Measurements from ENCODE around the gene ATF7IP2.
"Not testable (repeated sequence)": the region's sequence is repeated elsewhere in the genome, so short reads cannot be mapped to it uniquely, and the experiment has no call there.

The ATF7IP2 gene

DNA sequence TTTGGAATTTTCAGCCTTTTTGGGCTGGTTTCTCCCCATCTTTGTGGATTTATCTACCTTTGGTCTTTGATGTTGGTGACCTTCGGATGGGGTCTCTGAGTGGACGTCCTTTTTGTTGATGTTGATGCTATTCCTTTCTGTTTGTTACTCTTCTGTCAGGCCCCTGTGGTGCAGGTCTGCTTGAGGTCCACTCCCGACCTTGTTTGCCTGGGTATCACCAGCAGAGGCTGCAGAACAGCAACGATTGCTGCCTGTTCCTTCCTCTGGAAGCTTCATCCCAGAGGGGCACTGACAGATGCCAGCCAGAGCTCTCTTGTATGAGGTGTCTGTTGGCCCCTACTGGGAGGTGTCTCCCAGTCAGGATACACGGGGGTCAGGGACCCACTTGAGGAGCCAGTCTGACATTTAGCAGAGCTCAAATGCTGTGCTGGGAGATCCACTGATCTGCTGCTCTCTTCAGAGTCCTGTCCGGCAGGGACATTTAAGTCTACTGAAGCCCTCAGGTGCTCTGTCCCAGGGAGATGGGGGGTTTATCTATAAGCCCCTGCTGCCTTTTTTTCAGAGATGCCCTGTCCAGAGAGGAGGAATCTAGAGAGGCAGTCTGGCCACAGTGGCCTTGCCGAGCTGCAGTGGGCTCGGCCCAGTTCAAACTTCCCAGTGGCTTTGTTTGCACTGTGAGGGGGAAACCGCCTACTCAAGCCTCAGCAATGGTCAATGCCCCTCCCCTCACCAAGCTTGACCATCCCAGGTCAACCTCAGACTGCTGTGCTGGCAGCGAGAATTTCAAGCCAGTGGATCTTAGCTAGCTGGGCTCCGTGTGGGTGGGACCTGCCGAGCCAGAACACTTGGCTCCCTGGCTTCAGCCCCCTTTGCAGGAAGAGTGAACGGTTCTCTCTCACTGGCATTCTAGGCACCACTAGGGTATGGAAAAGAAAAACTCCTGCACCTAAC lies 66.6 kb downstream of the ATF7IP2 start:
- not testable (repeated sequence) for DNase-seq (ENCODE audit: low read depth)

GRCh38 chr16:10453159-10453510 lies 67.3 kb downstream of the ATF7IP2 start:
- no peak for DNase-seq (ENCODE audit: low read depth)

GRCh38 chr16:10465821-10466220 lies 80.0 kb downstream of the ATF7IP2 start:
- DNase-seq (ENCODE audit: low read depth) = peak; percentile 14

GRCh38 chr16:10466313-10466712 lies 80.5 kb downstream of the ATF7IP2 start:
- no peak for DNase-seq (ENCODE audit: low read depth)

- no peak for DNase-seq (ENCODE audit: low read depth)
Measured at GRCh38 chr16:10466861-10467260, 81.0 kb downstream of the ATF7IP2 start.

DNA sequence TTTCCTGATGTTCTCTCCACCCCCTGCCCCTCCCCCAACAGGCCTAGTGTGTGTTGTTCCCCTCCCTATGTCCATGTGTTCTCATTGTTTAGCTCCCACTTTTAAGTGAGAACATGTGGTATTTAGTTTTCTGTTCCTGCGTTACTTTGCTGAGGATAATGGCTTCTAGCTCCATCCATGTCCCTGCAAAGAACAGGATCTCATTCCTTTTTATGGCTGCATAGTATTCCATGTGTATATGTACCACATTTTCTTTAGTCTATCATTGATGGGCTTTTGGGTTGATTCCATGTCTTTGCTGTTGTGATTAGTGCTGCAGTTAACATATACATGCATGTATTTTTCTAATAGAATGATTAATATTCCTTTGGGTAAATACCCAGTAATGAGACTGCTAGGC lies 90.8 kb downstream of the ATF7IP2 start:
- not testable (repeated sequence) for DNase-seq (ENCODE audit: low read depth)

DNA sequence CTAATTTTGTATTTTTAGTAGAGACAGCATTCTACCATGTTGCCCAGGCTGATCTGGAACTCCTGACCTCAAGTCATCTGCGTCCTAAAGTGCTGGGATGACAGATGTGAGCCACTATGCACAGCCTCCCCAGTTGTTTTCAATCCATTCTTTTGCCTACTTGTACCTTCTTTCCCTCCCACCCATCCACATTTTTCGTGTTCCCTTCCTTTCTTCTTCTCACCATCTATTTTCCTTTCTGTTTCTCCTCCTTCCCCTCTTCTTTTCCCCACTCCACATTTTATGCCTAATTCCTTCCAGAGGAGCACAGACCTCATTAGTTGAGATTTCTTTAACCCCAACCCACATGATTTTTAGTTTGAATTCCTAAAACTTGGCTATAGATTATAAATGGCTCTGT lies 94.3 kb downstream of the ATF7IP2 start:
- DNase-seq (ENCODE audit: low read depth) = no peak

- no peak for DNase-seq (ENCODE audit: low read depth)
Measured at GRCh38 chr16:10485159-10485558, 99.3 kb downstream of the ATF7IP2 start.

DNA sequence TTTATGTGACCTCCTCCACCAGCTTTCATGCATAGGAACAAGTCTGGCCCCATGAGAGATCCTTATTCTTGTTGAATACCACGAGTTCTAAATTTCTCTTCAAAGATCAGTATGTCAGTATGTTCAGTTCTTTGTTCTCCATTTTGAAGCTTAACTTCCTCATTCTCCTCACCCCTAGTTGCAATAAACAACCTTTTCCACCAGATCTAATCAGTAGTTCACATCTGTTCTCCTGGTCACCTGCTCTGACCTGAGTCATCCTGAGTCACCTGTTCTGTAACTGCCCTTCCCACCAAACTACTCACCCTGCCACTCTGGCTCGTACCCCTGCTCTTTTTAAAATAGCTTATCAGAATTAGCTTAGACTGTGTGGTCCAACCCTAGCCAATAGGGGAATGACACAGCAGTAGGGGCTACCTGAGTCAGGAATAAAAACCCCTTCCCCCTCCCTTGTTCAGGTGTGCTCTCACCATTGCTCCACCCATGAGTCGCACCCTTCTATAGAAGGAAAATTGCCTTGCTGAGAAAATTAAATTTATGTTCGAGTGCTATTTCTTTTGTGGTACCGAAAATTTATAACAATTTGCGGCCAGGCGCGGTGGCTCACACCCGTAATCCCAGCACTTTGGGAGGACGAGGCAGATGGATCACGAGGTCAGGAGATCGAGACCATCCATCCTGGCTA lies 100.0 kb downstream of the ATF7IP2 start:
- no peak for DNase-seq (ENCODE audit: low read depth)

DNA sequence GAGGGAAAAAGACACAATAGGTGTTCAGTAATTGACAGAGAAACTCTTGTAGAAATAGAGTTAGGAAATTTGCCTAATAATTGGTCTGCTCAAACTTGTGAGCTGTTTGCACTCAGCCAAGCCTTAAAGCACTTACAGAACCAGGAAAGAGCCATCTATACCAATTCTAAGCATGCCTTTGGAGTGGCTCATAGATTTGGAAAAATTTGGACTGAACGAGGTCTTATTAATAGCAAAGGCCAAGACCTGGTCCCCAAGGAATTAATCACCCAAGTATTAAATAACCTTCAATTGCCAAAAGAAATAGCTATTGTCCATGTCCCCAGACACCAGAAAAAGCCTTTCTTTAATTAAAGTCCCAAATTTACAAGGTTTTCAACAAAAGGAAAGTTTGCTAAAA lies 104.3 kb downstream of the ATF7IP2 start:
- no peak for DNase-seq (ENCODE audit: low read depth)

DNA sequence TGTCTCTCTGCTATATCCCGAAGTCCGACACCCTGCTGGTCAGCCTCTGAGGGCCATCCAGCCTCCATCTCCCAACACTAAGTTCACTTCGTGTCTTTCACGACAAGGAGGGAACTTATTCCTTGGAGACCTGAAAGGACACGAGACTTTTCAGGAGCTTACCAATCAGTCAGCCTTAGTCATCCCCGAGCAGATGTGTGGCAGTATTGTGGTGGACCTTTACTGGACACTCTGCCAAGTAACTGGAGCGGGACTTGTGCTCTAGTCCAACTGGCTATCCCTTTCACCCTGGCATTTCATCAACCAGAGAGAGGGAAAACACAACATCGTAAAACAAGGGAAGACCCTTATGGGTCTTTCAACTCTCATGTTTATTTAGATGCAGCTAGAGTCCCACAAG lies 107.4 kb downstream of the ATF7IP2 start:
- DNase-seq (ENCODE audit: low read depth) = no peak

DNA sequence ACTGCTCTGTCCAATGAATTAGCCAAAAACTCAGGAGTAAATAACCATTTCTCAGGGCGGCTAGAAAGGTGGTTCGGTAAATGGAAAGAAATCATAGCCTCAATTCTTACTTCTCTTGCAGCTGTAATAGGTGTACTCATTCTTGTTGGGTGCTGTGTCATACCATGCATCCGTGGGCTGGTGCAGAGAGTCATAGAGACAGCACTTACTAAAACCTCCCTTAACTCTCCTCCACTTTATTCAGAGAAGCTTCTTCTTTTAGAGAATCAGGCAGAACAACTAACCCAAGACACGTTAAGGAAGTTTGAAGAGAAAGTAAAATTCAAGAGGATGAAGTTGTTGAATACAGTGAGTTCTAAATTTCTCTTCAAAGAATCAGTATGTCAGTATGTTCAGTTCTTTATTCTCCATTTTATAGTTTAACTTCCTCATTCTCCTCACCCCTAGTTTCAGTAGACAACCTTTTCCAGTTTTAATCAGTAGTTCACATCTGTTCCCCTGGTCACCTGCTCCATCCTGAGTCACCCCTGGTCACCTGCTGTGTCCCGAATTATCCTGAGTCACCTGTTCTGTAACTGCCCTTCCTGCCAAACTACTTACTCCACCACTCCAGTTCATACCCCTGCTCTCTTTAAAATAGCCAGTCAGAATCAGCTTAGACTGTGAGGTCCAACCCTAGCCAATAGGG lies 108.6 kb downstream of the ATF7IP2 start:
- no peak for DNase-seq (ENCODE audit: low read depth)

GRCh38 chr16:10495031-10495345 lies 109.1 kb downstream of the ATF7IP2 start:
- DNase-seq (ENCODE audit: low read depth) = no peak

- DNase-seq (ENCODE audit: low read depth) = no peak
Measured at GRCh38 chr16:10497132-10498101, 111.6 kb downstream of the ATF7IP2 start.

DNA sequence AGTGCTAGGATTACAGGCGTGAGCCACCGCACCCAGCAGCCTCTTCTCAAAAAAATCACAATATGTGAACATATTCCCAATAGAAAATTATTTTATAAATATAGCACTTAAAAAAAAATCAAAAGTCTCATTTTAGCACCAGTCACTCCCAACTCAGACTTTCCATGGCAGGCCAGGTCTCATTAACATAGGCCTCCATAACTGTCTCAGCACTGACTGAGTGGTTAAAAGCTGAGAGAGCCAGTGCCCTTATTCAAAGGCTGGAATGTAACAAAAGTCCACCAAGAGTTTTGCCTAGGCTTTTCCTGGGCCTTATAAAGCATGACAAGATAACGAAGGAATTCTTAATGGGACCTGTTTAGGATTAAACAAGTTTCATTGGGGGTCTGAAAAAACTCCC lies 114.7 kb downstream of the ATF7IP2 start:
- DNase-seq (ENCODE audit: low read depth) = no peak

GRCh38 chr16:10501016-10501607 lies 115.3 kb downstream of the ATF7IP2 start:
- no peak for DNase-seq (ENCODE audit: low read depth)

GRCh38 chr16:10502776-10503175 lies 116.9 kb downstream of the ATF7IP2 start:
- no peak for DNase-seq (ENCODE audit: low read depth)

- no peak for DNase-seq (ENCODE audit: low read depth)
Measured at GRCh38 chr16:10504404-10504885, 118.6 kb downstream of the ATF7IP2 start.

DNA sequence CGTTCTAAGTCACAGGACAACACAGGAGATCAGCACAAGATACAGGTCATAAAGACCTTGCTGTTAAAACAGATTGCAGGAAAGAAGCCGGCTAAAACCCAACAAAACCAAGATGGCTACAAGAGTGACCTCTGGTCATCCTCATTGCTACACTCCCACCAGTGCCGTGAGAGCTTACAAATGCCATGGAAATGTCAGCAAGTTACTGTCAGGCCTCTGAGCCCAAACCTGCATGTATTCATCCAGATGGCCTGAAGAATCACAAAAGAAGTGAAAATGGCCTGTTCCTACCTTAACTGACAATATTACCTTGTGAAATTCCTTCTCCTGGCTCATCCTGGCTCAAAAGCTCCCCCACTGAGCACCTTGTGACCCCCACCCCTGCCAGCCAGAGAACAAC lies 119.4 kb downstream of the ATF7IP2 start:
- not testable (repeated sequence) for DNase-seq (ENCODE audit: low read depth)

- no peak for DNase-seq (ENCODE audit: low read depth)
Measured at GRCh38 chr16:10509534-10510025, 123.7 kb downstream of the ATF7IP2 start.

- no peak for DNase-seq (ENCODE audit: low read depth)
Measured at GRCh38 chr16:10510279-10510678, 124.4 kb downstream of the ATF7IP2 start.

All from HS-5 (cell line).